Mesodermal cell (in vitro differentiated cells): ENCODE measurements around the gene ACADS.

Experiments
- H3K27ac ChIP-seq: 2 replicates; pipeline ENCODE4 v1.7.0; 2013; ENCODE audit warnings: mild to moderate bottlenecking, low read depth, low read length, moderate library complexity; ENCODE audit not compliant: severe bottlenecking
- H3K36me3 ChIP-seq: 2 replicates; pipeline ENCODE4 v1.7.1; 2013; ENCODE audit warnings: mild to moderate bottlenecking, low read length, moderate library complexity; ENCODE audit not compliant: control insufficient read depth, insufficient read depth
- H3K4me1 ChIP-seq: one replicate; pipeline ENCODE4 v1.7.1; 2013; ENCODE audit warnings: mild to moderate bottlenecking, low read length; ENCODE audit not compliant: insufficient read depth, control insufficient read depth, poor library complexity, severe bottlenecking
- H3K4me3 ChIP-seq: 2 replicates; pipeline ENCODE4 v1.7.0; 2013; ENCODE audit warnings: low read length, control low read depth, mild to moderate bottlenecking; ENCODE audit not compliant: insufficient read depth, poor library complexity, severe bottlenecking; ENCODE audit errors: extremely low read depth
- H3K9me3 ChIP-seq: 2 replicates; pipeline ENCODE4 v1.7.1; 2013; ENCODE audit warnings: mild to moderate bottlenecking, low read length, moderate library complexity; ENCODE audit not compliant: control insufficient read depth
- WGBS, 2 experiments: methylation state at CpG; one replicate each; pipeline ENCODE4 v1.1.5; 2013; ENCODE audit warnings: missing lambda C conversion rate in 2 of 2; ENCODE audit not compliant: insufficient coverage in 2 of 2; 5-methylcytosine and 5-hydroxymethylcytosine counted together

Gene ACADS

DNA sequence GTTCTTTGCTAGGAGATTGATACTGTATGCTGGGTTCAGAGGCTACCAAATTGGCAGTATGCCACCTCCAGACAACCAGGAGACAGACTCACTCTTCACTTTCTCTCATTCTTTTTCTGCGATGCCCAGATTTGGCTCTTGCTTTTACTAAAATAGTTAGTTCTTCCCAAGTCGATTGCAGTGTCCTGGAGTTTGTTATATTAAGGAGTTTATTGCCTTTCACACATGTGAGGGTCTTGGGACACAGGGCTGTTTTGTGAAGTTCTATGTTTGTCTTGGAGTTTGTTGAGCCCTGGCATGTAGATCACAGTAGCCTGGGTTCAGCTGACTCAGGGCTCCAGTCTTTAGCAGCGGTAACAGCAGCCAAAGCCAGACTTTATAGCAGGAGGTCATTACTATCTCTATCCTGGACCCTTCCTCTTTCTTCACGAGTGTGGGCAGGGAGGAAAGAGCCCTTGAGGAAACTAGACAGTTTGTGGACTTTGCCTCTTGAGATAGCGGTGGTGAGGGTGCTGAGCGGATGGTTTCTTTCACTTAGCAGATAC lies 37.0 kb upstream of the ACADS start:
- WGBS, 2 experiments = 61 to 77% methylated on average over 3 to 4 of the region's 6 CpGs

DNA sequence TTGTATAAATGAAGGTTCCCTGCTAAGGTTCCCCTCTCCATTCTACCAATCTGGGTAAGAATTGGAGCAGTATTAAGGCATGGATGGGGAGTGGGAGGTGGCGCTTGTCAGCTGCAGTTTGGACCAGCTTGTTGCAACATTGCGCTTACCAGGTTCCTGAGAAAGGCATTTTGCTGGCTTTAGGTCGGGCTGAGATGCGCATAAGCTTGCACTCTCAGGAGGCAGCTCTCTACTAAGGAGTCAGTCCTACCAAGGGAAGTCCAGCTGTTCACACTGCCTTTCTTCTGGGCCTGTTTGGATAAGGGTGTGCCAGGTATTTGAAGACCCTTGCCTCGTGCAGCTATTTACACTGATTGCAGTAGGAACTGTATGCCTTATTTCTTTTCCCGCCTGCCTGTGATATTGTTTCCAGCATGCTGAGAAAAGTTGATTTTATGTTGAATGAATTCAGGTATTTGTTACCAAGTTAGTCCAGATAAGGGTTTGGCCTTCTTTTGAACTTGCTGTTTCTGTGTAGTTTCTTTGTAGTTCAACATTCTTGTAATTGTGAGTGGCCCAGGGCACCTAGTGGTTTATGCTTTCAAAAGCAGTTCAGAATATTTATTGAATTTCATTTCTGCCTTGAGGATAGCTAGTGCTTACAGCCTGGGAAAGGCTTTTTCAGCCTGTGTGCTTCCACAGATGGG lies 36.1 kb upstream of the ACADS start:
- Histone ChIP-seq H3K4me3 (peak overlapping the region; percentile 91), H3K27ac (no peak overlapping the region), H3K9me3 (no peaks in the 10 kb centered on the region), H3K4me1 (peaks cover 19% of the 10 kb centered on the region), H3K36me3 (peaks cover 18% of the 10 kb centered on the region)
- 54 to 59% methylated on average over 5 of the region's 6 CpGs for WGBS, 2 experiments

More for the DNA sequence above, 37.0 kb upstream of the ACADS start:
- Histone ChIP-seq H3K4me1 (peaks cover 19% of the 10 kb centered on the region), H3K27ac (no peak overlapping the region), H3K36me3 (peaks cover 9% of the 10 kb centered on the region), H3K9me3 (no peaks in the 10 kb centered on the region), H3K4me3 (peak overlapping the region; percentile 91)

DNA sequence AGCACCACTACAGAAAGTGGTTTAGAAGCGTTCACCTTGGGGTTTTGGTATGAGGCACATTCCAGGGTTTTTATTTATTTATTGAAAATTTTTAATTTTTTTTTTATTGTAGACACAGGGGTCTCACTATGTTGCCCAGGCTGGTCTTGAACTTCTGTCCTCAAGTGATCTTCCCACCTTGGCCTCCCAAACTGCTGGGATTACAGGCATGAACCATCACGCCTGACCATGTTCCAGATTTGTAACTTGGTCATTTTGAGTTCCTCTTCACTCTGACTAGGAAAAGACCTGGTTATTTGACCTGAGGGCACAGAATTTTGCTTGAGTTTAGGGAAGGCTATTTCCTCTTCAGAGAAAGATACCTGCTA lies 35.6 kb upstream of the ACADS start:
- H3K4me3 ChIP-seq = no peak overlapping the region
- 88 to 100% methylated on average over 1 of the region's 2 CpGs for WGBS, 2 experiments
- H3K9me3 ChIP-seq = no peaks in the 10 kb centered on the region
- H3K27ac ChIP-seq = no peak overlapping the region
- peaks cover 23% of the 10 kb centered on the region for H3K36me3 ChIP-seq
- H3K4me1 ChIP-seq = peaks cover 19% of the 10 kb centered on the region

DNA sequence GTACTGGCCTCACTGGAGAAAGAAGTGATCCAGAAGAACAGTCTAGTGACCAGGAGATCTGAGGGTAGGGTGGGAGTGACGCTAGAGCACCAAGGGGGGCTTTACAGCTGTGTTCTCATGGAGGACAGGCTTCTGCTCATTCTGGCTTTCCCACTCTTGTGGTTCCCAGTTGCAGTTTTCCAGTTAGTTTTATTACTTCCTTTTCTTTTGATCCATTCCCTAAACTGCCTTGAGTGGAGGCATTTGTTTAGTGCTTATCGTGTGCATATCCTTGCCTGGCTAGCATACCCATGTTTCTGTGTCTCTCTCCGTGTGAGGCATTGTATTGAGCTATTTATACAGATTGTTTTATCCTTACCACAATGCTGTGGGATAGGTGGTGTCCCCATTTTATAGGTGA lies 34.6 kb upstream of the ACADS start:
- WGBS, 2 experiments = 80 to 100% methylated on average over 1 of the region's 3 CpGs
- no peak overlapping the region for H3K4me3 ChIP-seq
- peaks cover 19% of the 10 kb centered on the region for H3K4me1 ChIP-seq
- no peaks in the 10 kb centered on the region for H3K9me3 ChIP-seq
- H3K36me3 ChIP-seq = peaks cover 32% of the 10 kb centered on the region
- H3K27ac ChIP-seq = no peak overlapping the region

DNA sequence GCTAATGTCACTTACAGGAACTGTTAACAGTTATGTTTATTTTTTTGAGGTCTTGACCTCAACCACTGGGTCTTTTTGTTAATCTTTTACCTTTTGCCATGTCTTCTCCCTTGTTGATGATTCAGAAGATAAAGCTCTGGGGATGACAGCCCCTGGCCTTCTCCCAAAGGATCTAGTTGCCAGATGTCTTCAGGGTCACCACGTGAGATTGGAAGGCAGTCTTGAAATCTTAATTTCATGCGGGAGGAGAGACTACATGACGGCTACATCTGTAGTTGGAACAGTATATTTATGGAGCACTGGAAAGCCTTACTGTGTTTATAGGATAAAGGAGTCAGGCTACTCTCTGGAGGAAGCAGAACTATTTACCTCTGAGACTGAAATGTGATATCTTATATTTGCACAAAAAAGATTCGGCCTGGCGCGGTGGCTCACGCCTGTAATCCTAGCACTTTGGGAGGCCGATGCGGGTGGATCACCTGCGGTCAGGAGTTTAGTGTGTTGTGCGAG lies 33.0 kb upstream of the ACADS start:
- 81 to 85% methylated on average over 4 to 9 of the region's 11 CpGs for WGBS, 2 experiments
- H3K27ac ChIP-seq = peak overlapping the region; percentile 36
- peaks cover 48% of the 10 kb centered on the region for H3K36me3 ChIP-seq
- H3K4me1 ChIP-seq = peaks cover 19% of the 10 kb centered on the region
- no peak overlapping the region for H3K4me3 ChIP-seq
- no peaks in the 10 kb centered on the region for H3K9me3 ChIP-seq

DNA sequence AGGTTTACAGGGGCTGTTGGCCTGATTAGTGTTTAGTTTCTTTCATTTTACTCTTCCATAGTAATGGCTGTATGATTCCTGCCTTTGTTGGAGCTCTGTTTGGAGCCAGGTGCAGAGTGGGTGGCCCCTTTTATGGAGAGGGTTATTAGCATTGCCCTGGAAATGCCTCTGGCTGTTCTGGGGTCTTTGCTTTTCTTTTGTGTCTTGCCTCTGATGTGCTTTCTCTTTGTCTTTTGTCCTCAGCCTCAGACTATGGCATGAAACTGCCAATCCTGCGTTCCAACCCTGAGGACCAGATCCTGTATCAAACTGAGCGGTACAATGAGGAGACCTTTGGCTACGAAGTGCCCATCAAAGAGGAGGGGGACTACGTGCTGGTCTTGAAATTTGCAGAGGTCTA lies 31.8 kb upstream of the ACADS start:
- Histone ChIP-seq H3K36me3 (peaks cover 61% of the 10 kb centered on the region), H3K27ac (no peak overlapping the region), H3K4me1 (peaks cover 19% of the 10 kb centered on the region), H3K9me3 (no peaks in the 10 kb centered on the region), H3K4me3 (no peak overlapping the region)
- 49 to 77% methylated on average over 4 of the region's 4 CpGs for WGBS, 2 experiments

DNA sequence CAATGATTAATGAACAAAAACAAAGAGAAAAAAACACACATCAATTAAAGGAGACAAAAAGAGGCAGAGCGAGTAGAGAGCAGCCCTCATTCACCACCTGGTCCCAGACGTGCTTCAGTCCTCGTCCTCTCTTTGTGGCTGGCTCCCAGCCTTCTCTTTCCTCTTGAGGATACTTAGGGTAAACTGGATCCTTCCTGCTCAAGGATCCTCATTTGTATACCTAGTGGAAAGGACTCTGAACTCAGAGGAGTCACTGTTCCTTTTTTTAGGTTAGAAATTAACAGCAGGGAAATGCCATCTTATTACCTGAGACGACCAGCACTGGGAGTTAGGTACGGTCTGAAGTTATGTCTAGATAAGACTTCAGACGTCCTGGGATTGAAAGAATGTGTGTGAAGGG lies 29.0 kb upstream of the ACADS start:
- WGBS, 2 experiments = 97 to 100% methylated on average over 6 of the region's 6 CpGs
- Histone ChIP-seq H3K4me3 (no peak overlapping the region), H3K36me3 (peaks cover 87% of the 10 kb centered on the region)

DNA sequence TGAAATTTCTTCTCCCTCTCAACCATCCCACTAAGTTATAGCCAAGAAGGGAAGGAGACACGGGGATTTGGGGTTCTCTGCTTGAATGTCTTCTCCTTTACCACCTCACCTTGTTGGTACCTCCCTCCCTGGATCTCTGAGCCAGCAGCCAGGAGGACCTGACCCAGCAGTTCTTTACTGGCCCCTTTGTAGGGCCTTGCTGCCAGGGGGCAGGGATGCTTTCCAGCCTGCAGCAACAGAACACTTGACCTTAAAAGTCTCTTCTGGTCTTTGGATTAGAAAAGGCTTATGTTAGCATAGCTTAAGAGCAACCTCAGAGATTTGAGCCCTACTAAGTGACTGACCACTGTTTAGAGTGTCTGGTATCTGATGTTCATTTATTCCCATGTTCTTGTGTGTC lies 28.3 kb upstream of the ACADS start:
- Histone ChIP-seq H3K27ac (no peak overlapping the region), H3K9me3 (no peaks in the 10 kb centered on the region), H3K36me3 (peaks cover 94% of the 10 kb centered on the region), H3K4me3 (no peak overlapping the region), H3K4me1 (peaks cover 4% of the 10 kb centered on the region)
- WGBS, 2 experiments = no CpG with 5 or more reads among the region's 1 CpG

More for the DNA sequence above, 29.0 kb upstream of the ACADS start:
- Histone ChIP-seq H3K27ac (no peak overlapping the region), H3K9me3 (no peaks in the 10 kb centered on the region), H3K4me1 (peaks cover 8% of the 10 kb centered on the region)

DNA sequence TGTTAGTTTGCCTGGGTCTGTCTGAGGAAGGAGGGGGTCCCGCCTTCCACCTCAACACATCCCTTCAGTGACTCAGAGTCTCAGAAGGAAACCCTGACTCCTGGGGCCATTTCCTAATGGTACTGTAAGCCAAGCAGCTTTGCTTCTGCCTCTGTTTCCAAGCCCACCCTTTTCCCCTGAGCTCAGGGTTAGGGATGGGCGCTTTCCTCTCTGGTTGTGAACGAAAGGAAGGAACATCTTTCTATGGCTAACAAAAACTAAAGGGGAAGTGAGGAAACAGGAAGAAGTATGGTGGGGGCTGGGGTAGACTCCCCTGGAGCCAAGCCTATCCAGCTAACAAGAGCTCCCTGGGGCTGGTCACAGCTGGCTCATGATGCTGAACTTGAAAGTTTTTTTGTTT lies 27.0 kb upstream of the ACADS start:
- Histone ChIP-seq H3K27ac (no peak overlapping the region), H3K36me3 (peaks cover 97% of the 10 kb centered on the region), H3K4me1 (no peaks in the 10 kb centered on the region), H3K9me3 (no peaks in the 10 kb centered on the region), H3K4me3 (no peak overlapping the region)
- WGBS, 2 experiments = no CpG with 5 or more reads among the region's 3 CpGs

DNA sequence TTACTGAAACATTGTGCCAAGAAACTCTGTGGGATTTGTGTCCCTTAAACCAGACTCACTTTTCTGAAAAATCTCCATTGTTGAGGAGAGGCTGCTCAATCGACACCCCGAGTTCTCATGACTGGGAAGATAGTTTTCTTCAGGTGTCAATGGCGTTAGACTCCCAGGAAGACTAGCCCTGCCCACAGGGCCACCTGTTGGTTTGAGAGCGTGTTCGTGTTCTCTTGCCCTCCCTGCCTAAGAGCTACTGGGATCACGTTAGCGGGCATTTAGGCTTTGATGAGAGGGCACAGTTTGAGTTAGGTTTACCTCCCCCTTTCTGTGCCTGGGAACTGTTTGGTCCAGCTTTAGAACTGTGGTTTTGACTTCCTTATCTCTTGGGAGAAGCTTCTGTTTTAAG lies 26.1 kb upstream of the ACADS start:
- Histone ChIP-seq H3K4me3 (no peak overlapping the region), H3K4me1 (no peaks in the 10 kb centered on the region), H3K27ac (no peak overlapping the region), H3K9me3 (no peaks in the 10 kb centered on the region), H3K36me3 (peaks cover 92% of the 10 kb centered on the region)
- 90 to 98% methylated on average over 4 to 7 of the region's 7 CpGs for WGBS, 2 experiments

DNA sequence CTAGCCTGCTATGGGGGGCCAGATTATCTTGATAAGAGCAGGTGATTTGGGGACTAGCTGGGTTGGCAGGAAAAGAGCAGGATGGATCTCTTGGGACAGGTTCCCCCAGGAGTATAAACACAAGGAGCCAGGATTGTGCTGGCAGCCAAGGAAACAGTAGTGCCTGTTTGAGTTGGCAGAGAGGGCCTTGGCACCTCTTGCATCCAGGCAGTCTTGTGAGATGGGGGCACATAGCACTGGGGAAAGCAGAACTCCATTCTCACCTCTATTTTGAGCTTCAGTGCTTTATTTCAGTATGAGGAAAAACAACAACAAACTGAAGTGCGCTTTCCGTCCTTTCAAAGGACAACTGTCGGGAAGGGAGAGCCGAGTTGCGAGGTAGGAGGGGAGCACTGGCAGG lies 24.7 kb upstream of the ACADS start:
- Histone ChIP-seq H3K27ac (no peak overlapping the region), H3K9me3 (no peaks in the 10 kb centered on the region), H3K4me1 (no peaks in the 10 kb centered on the region), H3K36me3 (peaks cover 85% of the 10 kb centered on the region), H3K4me3 (no peak overlapping the region)
- WGBS, 2 experiments = 93 to 94% methylated on average over 3 of the region's 5 CpGs
